ENCODE measurements around the gene NKAIN2.

NKAIN2 gene

DNA sequence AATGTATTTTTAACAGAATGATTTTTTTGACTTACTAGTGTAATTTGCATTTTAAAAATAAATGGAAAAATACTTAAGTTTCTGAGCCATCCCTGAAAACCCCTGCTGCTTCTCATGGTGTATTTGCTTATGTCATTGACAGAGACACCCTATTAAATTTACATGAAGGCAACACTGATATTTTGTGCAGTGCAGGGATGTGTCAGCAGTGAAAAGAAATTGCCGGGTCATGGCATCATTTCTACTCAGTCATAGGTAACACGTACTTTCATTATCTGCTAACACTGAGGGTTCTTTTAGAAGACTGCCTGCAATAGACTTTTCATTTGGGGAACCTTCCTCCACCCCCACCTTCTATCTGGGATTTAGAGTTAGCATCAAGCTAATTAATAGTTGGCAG, 1021.9 kb downstream of the NKAIN2 start:
- DNase-seq (ENCODE audit: low spot score): no peak

DNA sequence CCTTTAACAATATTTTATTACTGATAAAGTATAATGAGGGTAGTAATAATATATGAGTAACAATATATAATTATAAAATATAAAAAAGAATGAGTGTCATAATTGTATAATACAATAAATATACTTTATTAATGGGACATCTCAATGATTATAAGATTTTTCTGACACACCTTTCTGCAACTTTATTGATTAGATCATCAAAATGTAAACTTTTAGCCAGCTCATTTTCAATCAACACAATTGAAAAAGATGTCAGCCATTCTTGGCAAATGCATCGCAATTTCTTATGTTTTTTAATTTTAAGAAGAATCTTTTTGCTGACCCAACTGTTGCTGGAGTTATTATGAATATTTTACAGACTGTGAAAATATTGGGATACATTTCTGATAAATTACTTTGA, 1026.2 kb downstream of the NKAIN2 start:
- DNase-seq (ENCODE audit: low spot score): no peak

DNA sequence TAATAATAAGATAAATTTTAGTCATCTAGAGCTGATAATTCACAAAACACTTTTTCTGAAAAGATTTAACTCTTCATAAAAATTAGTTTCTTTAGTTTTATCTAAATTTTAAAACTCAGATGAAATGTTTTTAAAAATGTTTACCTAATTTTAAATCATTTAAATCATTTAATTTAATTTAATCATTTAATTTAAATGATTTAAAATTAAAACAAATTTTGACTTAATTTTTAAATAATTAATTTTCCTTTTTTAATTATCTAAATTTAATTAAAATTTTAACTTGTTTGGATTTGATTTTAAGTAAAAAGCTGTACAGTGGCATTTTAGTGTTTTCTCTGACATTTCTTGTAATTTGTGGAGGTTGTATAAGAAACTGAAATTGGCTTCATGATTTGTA, 1026.8 kb downstream of the NKAIN2 start:
- DNase-seq (ENCODE audit: low spot score): no peak

GRCh38 chr6:124854338-124854922, 1050.8 kb downstream of the NKAIN2 start:
- no peak for DNase-seq (ENCODE audit: low spot score)

DNA sequence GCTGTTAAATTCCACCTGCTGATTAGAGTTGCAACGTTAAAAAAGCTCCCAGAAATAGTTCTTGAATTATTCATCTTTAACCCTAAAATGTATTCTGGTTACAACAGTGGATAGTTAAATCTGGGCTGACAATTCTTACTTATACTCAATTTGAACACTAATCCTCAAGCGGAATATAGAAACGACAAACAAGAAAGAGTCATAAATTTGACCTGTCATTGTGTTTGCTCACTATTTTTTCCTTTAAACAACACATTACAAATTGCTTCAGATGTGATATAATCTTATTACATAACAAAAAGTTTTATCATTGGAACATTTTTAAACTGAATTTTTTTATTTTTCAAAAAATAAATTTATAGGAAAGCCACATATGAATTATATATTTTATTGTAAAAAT, 1054.1 kb downstream of the NKAIN2 start:
- DNase-seq (ENCODE audit: low spot score): no peak

GRCh38 chr6:124858564-124858963, 1054.9 kb downstream of the NKAIN2 start:
- DNase-seq (ENCODE audit: low spot score): no peak

GRCh38 chr6:124859366-124859765, 1055.7 kb downstream of the NKAIN2 start:
- DNase-seq (ENCODE audit: low spot score): no peak

GRCh38 chr6:124866040-124866439, 1062.4 kb downstream of the NKAIN2 start:
- DNase-seq (ENCODE audit: low spot score): no peak

DNA sequence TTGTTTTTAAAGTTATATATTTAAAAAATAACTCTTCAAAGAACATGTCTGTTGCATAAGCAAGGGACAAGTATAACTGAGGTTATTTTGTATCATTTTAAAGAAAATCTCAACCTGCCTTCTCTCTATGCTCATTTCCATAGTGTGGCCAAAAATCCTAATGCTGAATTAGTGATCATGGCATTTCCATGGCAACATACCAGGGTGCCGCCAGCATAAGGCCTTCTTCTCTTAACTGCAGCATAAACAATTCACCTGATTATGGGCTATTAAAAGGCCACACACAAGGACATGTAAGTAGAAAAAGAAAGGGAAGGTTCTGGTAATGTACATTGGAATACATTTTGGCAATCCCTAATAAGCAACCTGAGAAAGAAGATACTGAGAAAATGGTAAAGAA, 1063.5 kb downstream of the NKAIN2 start:
- no peak for DNase-seq (ENCODE audit: low spot score)

- no peak for DNase-seq (ENCODE audit: low spot score)
Measured at GRCh38 chr6:124868481-124868880, 1064.8 kb downstream of the NKAIN2 start.

DNA sequence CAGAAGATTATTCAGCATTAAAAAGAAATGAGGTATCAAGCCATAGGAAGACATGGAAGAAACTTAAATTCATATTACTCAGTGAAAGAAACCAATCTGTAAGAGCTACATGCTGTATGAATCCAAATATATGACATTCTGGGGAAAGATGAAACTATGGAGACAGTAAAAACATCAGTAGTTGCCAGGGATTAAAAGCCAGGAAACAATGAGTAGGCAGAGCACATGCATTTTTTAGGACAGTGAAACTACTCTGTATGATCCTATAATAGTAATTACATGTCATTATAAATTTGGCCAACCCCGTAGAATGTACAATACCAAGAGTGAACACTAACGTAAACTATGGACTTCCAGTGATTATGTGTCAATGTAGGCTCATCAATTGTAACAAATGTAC, 1065.8 kb downstream of the NKAIN2 start:
- DNase-seq (ENCODE audit: low spot score): no peak

DNA sequence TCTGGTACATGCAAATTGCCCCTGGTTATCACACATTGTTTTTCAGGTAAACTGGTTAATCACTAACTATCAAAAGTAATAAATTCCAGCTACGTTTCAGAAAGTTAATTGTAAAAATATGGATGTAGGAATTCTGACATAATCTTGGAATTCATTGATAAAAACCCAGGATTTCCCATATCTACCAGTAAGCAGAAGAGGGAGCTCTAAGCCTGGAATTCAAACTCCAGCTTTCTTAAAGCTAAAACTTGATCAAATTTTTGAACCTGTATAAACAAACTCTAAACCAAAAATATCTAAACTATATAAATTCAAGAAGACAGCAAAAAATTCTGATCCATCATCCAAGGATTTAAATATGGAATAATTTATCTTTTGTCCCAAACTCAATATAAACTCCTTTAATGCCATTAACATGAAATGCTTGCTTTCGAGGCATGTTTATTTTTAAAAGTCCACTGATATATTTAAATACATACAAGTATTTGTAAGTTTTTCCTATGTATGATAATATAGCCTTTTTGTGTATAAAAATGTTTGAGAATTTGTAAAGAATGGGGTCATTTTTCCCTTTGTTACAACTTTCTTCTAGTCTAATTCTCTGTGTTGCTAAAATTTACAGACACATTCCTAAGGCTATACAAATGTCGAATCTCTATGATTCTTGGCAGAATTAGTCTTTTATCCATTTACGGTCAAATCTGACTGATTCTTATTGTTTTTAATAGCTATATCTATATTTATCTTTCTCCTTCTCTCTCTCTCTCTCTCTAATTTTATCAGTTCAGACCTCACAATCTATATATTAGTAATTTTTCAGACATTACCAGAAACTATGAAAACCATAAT, 1067.2 kb downstream of the NKAIN2 start:
- no peak for DNase-seq (ENCODE audit: low spot score)

DNA sequence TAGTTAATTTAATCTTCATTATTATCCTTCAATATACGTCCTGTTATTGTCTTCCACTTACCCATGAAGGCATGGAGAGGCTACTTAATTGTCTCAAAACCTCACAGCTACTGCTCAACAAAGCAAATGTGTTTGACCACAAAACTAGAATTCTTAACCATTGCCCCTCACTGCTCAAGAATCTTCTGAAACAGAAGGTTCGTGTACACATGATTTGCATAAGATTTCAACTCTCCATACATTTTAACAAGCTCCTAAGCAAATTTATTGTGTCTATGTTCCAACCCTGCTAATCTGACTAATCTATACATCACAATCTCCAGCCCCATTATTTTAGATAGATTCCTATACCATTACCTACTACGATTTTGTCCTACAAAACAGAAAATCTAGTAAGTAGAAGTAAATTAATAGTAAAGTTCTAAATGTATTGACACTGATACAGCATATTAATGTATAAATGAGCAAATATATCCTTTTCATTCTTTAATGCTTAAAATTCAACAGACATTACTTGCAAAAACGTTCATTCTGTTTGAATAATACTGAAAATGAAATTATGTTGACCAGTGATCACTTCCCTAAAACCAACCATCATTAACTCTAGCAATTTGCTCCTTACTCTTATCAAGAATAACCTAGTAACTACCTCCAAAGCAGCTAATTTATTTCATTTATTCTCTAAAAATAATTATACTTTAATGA, 1068.8 kb downstream of the NKAIN2 start:
- DNase-seq (ENCODE audit: low spot score): no peak

GRCh38 chr6:124873066-124873410, 1069.4 kb downstream of the NKAIN2 start:
- no peak for DNase-seq (ENCODE audit: low spot score)
